ENCODE measurements around the gene SPOCK1.

The SPOCK1 gene

GRCh38 chr5:137142764-137143605 is 356.1 kb downstream of the SPOCK1 start:
- DNase-seq: no peak

GRCh38 chr5:137142346-137142745 is 356.8 kb downstream of the SPOCK1 start:
- no peak for DNase-seq

- DNase-seq: no peak
Observed at GRCh38 chr5:137141779-137142178, 357.3 kb downstream of the SPOCK1 start.

GRCh38 chr5:137136991-137137632 is 362.0 kb downstream of the SPOCK1 start:
- no peak for DNase-seq

- no peak for DNase-seq
Observed at GRCh38 chr5:137134920-137135532, 364.1 kb downstream of the SPOCK1 start.

- DNase-seq: no peak
Observed at GRCh38 chr5:137129886-137130680, 369.0 kb downstream of the SPOCK1 start.

- DNase-seq: no peak
Observed at GRCh38 chr5:137128012-137128411, 371.1 kb downstream of the SPOCK1 start.

GRCh38 chr5:137126829-137127228 is 372.3 kb downstream of the SPOCK1 start:
- DNase-seq: no peak

GRCh38 chr5:137122558-137122957 is 376.6 kb downstream of the SPOCK1 start:
- no peak for DNase-seq

GRCh38 chr5:137122075-137122474 is 377.1 kb downstream of the SPOCK1 start:
- no peak for DNase-seq

GRCh38 chr5:137119321-137119720 is 379.8 kb downstream of the SPOCK1 start:
- no peak for DNase-seq

GRCh38 chr5:137118629-137119028 is 380.5 kb downstream of the SPOCK1 start:
- DNase-seq: no peak

- DNase-seq: no peak
Observed at GRCh38 chr5:137115152-137115551, 384.0 kb downstream of the SPOCK1 start.

GRCh38 chr5:137114529-137114928 is 384.6 kb downstream of the SPOCK1 start:
- no peak for DNase-seq

- no peak for DNase-seq
Observed at GRCh38 chr5:137113939-137114338, 385.2 kb downstream of the SPOCK1 start.

GRCh38 chr5:137113161-137113560 is 386.0 kb downstream of the SPOCK1 start:
- DNase-seq: no peak

- DNase-seq: no peak
Observed at GRCh38 chr5:137105351-137106035, 393.6 kb downstream of the SPOCK1 start.

GRCh38 chr5:137101544-137101943 is 397.6 kb downstream of the SPOCK1 start:
- no peak for DNase-seq

- DNase-seq: no peak
Observed at GRCh38 chr5:137099651-137100050, 399.5 kb downstream of the SPOCK1 start.

GRCh38 chr5:137098663-137099062 is 400.5 kb downstream of the SPOCK1 start:
- no peak for DNase-seq

GRCh38 chr5:137098238-137098637 is 400.9 kb downstream of the SPOCK1 start:
- DNase-seq: no peak

- DNase-seq: no peak
Observed at GRCh38 chr5:137097203-137097602, 401.9 kb downstream of the SPOCK1 start.
